GM18505 (cell line): ENCODE measurements around the gene S100A2.
"Not testable (repeated sequence)": the region's sequence is repeated elsewhere in the genome, so short reads cannot be mapped to it uniquely, and the experiment has no call there.

Experiments
- ATAC-seq: cut with Tn5 transposase; IDR thresholded peaks from one replicate; pipeline ENCODE4 v1.9.1; 2021; ENCODE audit not compliant: unreplicated experiment
- POLR2A ChIP-seq: IDR thresholded peaks from 4 replicates; pipeline ENCODE4 v1.6.1; 2011; ENCODE audit warnings: borderline replicate concordance; ENCODE audit not compliant: insufficient read depth, insufficient read length; ENCODE audit errors: extremely low read depth

S100A2 gene

DNA sequence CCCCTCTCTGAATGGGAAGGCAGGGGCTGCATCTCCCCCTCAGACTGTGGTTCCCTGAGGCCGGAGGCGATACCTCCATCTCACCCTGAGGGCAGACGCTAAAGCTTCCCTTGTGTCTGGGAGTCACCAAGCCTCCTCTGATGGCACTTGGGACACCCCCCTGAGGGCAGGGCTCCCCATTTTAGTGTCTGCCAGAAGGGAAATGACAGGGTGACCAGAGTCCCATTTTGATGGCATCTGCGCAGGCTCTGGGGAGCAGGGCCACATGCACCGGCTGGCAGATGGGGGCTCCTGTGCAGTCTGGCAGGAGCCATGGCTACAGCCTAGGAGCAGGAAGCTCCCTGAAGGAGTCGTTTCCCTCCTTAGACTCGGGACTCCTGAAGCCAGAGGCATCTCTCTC is 1.7 kb downstream of the S100A2 start:
- ATAC-seq = no peak

GRCh38 chr1:153563483-153563901 is 2.2 kb downstream of the S100A2 start:
- TF ChIP-seq POLR2A = no peak
- ATAC-seq = no peak

More for the DNA sequence above, 1.7 kb downstream of the S100A2 start:
- TF ChIP-seq POLR2A = no peak

GRCh38 chr1:153562021-153562420 is 3.6 kb downstream of the S100A2 start:
- ATAC-seq = not testable (repeated sequence)

- TF ChIP-seq POLR2A = no peak
- ATAC-seq = no peak
Observed at GRCh38 chr1:153561466-153561985, 4.1 kb downstream of the S100A2 start.

DNA sequence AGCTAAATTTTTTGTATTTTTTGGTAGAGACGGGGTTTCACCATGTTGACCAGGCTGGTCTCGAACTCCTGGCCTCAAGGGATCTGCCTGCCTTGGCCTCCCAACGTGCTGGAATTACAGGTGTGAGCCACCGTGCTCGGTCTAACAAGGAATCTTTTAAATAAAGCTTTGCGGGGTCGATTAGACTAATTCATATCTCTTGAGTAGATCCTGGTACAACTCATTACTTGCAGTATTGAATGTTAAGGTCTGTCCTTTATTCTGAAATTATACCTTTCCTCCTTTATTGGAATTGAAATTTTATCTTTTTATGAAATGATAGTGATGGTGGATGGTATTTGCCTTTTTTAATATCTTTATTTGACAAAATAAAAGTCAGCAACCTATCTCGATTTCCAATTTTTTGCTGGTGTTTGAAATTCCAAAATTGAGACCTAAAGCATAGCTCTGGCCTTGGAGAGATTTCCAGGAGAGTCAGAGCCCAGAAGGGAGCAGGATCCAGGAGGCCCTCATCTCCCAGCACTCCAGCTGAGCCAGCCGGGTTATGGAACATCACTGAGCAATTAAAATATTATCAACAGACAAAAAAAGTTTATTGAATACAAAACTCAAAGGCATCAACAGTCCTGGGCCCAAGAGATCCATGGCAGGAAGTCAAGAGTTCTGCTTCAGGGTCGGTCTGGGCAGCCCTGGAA is 4.7 kb downstream of the S100A2 start:
- ATAC-seq = no peak
- TF ChIP-seq POLR2A = no peak

GRCh38 chr1:153560241-153560640 is 5.4 kb downstream of the S100A2 start:
- ATAC-seq = no peak
- TF ChIP-seq POLR2A = no peak

GRCh38 chr1:153557877-153558276 is 7.8 kb downstream of the S100A2 start:
- no peak for TF ChIP-seq POLR2A
- no peak for ATAC-seq

- ATAC-seq = no peak
Observed at GRCh38 chr1:153556348-153556747, 9.3 kb downstream of the S100A2 start.

GRCh38 chr1:153553830-153554541 is 11.7 kb downstream of the S100A2 start:
- TF ChIP-seq POLR2A = no peak
- ATAC-seq = no peak

More at GRCh38 chr1:153556348-153556747, 9.3 kb downstream of the S100A2 start:
- TF ChIP-seq POLR2A = no peak

GRCh38 chr1:153553096-153553495 is 12.5 kb downstream of the S100A2 start:
- TF ChIP-seq POLR2A = no peak
- no peak for ATAC-seq

DNA sequence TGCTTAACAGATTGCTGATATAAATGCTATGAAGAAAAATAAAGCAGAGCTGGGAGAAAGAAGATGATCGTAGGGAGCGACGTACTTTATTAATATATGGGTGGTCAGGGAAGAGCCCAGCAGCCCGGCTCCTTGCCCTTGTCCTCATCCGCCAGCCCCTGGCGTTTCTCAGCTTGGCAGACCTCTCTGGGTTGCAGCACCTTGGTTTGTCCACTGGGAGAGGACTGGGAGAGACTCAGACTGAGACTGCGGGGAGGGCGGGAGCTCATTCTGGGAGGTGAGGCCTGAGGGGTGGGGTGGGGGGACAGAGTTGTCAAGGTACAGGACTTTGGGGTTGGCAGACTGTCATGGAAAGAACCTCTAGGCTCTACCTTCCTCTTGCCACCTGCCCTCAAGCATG is 13.3 kb downstream of the S100A2 start:
- ATAC-seq = no peak

DNA sequence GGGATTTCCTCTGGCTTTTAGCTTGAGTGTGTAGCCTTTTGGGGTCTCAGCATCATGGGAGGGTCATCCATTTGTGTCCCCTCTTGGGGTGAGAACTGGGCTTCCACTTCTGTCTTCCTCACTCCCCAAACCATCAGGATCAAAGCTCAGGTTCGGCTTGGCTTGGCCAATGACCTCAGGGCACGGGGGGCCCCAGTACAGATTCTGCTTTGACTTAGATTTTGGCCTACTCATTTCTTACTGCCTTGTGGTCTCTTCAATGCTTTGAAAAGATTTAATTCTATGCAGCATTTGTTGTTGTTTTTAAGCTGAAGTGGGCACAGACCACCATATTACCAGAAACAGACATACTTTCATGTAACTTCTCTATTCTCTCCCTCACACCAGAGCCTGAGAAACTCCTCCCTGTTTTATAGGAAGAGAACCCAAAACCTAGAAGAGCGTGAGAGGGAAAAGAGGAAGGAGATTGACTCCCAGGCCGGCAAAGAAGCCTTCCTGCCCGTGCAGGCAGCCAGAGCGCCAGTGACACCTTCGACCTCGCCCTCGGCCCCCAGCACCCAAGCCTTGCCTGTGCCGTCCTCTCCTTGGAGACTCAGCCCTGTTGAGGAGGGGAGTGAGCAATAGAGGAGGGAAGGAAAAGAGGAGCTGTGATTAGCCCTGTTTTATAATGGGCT is 14.7 kb downstream of the S100A2 start:
- no peak for ATAC-seq
- no peak for TF ChIP-seq POLR2A

More for the DNA sequence above, 13.3 kb downstream of the S100A2 start:
- TF ChIP-seq POLR2A = no peak

GRCh38 chr1:153550398-153550758 is 15.3 kb downstream of the S100A2 start:
- no peak for TF ChIP-seq POLR2A
- ATAC-seq = no peak
